ENCODE data around the gene TNNC1.

The TNNC1 gene

DNA sequence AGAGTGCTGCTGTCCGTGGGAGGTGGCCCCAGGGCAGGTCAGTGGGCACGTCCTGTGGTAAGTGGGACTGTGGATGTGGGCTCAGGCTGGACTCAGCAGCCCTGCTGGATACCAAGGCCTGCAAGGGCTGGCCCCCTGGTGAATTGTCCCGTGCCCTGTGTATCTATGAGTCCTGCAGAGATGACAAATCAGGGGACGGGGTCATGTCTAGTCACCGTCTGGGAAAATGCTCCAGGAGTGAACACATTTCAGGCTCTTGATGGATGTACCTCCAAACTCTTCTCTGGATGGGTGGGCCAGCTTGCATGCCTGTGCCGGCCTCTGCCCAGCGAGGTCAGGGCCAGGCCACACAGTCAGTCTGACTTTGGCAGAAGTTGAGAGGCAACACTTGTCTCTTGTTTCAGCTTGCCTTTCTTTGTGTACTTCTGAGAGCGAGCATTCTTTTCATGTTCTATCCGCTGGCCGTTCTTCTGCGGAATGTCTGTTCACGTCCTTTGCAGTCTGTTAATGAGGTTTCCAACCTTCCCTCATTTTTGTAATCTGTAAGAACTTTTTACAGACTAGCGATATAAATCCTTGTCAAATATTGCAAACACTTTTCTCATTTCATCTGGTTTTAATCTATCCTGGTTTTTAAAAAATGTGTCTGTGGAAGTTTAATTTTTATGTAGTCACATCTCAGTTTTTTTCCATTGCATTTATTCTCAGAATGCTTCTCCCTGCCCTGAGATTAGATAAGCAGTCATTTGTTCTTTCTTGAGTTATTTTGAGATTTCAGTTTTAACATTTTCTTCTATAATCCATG lies 29.9 kb upstream of the TNNC1 start:
- DNase-seq: no peak

DNA sequence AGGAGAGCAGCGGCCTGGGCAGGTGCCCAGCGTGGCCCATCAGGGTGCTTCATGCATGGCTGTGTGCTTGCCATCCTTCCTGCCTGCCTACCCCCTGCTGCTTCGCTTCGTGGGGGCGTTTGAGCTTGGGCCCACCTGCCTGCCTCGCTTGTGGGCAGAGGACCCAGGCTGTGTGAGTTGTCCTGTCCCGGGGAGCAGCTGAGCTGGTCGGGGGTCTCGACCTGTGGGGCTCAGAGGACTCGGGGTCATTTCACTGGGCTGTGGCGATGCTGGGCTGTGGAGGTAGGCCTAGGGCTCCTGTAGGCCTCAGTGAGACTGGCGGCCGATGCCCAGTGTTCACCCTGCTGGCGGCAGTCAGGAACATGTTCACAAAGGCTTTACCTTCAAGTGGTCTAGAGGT lies 29.2 kb upstream of the TNNC1 start:
- no peak for DNase-seq

DNA sequence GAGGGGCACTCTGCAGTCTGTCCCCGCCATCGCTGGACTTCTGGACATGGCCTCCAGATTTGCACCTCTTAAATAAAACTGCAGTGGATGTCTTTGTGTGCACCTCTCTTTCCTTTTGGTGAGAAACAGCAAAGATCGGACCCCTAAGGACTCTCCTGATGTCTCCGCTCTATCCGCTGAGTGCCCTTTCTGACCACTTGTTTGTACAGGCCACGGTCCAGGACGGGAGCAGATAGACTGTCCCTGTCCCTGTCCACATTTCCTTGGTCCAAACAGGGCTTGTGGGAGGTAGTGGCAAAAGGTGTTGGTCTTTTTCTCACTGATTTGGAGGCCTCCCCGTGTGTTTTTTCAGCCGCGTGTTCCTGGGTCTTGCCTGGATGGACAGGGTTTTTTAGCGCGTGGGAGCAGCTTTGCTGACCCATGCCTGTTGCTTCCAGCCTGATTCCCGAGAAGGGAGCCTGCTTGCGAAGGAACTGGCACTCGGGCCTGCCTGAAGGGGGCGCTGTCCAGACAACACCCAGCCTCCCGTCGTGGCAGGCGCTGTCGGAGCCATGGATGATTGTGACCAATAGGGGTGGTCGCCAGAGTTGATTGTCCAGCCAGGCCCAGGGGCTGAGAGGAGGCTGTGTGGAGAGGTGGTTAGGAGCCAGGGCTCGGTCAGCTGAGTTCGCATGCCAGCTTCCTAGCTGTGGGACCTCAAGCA lies 28.1 kb upstream of the TNNC1 start:
- no peak for DNase-seq

DNA sequence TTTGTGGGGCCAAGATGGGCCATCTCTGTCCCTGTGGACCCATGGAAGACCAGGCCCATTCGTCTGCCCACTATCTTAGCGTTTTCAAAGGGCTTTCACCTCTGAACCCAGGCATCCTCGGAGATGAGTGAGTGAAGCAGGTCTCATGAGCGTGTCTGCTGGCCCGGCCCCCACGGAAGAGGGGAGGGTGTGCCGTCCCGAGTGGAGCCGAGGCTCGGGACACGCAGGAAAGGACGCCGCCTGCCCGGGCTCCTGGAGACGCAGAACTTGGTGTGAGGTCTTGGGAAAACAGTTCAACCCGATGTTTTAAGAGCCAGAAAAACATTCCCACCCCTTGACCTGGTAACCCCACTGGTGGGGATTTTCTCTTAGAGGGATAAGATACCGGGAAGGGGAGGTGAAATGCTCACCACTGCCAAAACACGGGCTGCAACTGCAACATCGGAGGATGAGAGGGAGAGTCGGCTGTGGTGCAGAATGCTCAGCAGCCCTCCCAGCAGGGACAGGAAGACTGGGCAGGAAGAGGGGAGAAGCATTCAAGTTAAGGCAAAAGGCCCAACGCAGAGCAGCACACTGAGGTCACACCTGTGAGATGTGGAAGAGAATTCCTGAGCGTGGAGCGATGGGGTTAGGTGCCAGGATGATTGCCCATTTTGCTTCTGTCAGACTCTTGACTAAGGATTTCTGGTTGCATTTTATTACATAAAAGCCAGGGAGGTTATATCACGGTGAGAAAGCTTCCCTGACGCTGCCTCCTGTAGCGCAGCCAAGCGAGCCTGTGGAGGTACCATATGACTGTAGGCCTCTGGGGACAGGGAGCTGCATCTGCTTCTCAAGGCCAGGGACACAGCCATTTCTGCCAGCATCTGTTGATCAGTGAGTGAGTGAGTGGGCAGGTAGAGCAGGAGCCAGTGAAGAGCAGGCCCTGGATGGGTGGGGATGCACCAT lies 27.2 kb upstream of the TNNC1 start:
- no peak for DNase-seq

DNA sequence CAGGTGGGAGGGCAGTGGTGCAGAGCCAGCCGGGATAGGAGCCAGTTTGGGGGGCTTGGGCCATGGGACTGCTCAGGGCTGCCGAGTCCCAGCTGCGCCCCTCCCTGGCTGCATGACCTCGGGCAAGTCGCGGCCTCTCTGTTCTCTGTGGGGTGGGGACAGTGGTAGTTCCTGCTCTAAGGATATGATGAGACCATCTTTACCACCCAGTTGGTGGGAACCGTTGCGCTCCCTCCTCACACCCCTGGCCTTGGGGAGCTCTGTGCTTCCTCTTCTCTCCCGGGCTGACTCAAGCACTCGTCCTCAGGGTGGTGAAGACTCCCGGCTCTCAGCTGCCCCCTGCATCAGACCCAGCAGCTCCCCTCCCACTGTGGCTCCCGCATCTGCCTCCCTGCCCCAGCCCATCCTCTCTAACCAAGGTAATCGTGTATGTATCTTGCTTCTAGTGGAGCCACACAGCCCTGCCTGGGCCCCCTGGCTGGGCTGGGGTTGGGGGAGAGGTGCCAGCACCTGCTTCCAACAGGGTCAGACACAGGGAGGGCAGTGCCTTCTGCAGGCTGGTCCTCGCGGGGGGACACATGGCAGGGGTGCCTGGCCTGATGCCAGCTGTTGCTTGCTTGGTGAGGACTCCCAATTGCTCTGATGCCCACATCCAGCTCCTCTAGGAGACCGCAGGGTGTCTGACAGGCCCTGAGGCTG lies 26.2 kb upstream of the TNNC1 start:
- no peak for DNase-seq

DNA sequence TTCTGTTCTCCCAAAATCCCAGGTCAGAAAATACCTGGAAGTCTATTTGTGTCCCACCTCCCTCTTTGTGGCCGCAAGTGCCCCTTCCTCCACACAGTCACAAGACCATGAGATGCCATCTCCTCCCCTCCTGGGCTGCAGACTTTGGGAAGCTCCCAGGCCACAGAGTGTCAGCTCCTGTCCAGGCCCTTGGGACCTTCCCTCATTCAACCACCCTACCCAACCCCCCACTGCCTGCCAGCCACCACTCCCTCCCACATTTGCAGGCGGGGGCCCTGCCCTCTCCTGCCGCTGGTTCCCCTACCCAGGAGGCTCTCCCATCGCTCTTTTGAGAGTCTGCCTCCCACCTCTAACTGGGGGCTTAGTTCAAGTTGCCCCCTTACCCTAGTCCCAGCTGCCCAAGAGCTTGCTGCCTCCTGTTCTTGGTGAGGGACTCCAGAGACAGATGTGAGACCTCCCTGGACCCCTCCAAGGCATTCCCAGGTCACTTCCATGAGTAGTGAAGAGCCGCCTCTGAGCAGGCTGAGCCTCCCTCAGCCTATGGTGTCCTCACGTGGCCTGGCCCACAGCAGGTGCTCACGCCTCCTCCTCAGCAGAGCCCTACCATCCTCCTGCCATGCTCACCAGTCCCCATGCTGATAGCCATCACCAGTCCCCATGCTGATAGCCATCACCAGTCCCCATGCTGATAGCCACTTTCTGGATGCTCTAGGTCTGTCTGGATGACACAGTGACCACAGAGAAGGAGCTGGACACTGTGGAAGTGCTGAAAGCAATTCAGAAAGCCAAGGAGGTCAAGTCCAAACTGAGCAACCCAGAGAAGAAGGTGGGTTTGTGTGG lies 25.4 kb upstream of the TNNC1 start:
- DNase-seq: no peak

DNA sequence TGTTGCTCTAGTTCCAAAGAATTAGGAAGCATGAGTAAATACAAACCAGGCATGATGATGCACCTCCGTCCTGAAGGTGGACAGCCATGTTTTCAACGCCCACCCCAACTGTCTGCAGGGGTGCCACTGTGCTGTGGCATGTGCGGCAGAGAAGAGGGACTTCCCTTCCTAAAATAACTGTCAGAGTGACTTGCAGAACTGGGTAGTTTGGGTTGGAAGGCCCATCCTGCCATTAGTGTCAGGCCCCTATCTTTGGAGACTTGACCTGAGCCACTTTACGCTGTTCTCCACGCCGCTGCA lies 23.9 kb upstream of the TNNC1 start:
- no peak for DNase-seq

DNA sequence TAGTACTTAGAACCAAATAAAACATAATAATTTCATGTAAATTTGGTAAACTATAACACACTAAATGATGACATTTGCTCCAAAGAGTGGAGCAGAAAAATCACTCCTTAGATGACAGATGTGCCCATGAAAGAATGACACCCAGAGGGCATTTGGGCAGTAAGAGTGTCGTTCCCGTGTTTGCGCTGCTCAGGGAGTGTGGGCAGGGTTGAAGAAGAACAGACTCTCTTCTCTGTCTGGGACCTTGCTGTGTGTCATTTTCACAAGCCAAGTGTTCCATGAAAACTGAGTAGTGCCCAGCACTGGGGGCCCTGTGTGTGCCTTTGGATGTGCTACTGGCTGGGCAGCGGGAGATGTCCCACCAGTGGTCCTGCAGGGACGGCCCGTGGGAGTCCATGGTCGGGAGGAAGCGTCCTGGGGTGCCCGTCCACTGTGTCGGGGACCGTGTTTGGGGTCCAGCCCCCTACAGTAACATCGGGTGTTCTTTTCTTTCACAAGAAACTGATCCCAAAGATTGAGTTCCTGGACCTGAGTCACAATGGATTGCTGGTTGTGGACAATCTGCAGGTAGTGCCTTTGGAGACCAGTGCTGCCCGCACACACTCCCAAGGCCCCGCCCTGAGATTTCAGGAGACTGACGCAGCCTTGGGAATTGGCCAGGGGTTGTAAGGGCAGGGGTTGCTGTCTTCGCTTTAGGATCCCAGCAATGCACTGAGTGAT lies 23.4 kb upstream of the TNNC1 start:
- no peak for DNase-seq

DNA sequence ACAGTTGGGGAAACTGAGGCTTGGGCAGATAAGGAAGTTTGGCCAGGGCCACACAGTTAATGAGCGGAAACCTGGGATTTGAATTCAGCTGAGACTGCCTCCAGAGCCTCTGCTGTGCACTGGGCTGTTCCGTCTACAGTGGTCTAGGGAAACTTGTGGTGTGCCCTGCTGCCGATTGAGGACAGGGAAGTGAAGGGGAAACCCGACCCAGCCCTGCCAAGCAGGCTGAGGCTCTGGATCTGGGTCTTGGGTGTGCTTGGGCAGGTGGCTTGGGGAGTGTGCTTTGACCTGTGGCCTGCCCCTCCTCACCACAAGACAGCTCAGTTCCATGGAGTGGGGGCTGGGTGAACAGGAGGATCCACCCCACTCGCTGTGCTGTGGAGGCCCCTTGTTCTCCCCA lies 19.2 kb upstream of the TNNC1 start:
- no peak for DNase-seq

DNA sequence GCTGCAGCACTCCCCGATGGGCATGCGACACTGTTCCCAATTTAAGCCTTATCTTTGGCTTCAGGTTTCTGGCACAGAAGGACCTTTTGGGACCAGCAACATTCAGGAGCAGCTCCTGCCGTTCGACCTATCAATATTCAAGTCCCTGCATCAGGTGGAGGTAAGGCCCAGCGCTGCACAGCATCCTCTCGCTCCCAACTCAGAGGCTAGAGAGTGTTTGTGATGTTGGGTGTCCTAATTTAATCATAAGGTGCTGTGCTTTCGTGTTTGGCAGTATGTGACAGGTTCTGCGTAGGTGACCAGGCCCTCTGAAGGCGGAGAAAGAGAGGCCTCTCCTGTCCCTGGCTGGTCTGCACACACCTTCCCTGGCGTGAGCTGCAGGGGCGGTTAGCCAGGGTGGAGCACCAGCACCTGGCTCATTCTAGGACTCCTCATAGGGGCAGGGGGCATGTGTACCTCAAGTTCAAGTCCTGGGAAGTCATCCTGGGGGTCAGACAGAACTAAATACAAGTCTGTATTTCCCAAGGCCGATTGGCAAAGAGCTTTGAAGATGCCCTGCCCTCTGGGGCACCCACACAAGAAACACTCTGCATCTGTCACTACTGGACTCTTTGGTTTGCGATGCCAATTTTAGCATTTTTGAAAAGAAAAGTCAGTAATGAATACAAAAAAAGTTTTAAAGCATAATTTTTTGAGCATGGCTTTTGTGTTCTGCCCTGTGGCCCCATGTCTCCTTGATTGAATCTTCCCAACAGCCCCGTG lies 18.6 kb upstream of the TNNC1 start:
- no peak for DNase-seq

DNA sequence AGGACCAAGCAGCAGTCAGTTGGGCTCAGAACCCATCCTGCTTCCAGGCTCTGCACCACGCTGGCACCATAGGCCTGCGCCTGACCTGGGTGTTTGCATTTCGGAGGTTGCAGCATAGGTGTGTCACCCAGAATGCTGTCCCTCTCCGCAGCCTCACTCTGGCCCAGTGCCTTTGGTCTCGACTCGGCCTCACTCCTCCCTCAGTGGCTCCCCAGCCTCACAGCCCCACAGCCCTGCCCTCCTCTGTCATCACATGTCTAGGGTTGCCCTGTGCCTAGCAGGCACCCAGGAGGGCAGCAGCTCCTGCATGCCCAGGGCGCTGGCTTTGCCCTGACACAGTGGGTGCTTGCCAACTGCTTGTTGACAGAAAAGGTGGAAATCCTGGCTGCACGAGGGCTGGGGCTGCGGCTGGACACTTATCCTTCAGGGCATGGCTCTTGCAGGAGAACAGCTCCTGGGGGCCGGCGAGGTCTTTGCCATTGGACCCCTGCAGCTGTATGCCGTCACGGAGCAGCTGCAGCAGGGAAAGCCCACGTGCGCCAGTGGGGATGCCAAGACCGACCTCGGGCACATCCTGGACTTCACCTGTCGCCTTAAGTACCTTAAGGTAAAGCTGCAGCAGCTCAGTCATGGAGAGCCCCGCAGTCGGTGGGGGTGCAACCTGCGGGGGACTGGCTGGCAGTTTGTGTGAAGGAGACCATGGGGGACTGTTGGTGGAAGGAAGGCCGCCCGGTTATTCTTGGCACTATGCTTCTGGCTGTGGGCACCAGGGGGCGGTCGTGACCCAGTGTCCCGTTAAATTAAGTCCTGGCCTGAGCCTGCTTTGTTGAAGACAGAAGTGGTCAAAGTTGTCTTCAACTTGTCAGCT lies 17.8 kb upstream of the TNNC1 start:
- no peak for DNase-seq

DNA sequence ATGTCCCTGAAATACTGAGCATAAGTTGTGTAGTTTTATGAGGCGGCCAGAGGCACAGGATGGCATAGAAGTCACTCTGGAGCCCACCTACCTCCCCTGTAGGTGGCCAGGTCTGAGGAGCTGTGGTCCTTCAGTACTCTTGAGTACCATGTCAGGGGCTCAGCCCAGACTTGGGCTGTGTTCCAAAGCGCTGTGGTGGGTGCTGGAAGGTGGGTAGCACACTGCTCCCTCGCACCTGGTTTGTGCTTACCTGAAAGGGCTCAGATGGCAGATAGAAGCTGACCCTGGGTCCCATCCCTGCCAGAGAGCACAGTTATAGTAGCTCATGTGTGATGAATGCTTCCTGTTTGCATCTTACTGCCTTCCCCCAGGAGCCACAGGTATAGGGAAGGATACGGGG lies 17.1 kb upstream of the TNNC1 start:
- DNase-seq: no peak

DNA sequence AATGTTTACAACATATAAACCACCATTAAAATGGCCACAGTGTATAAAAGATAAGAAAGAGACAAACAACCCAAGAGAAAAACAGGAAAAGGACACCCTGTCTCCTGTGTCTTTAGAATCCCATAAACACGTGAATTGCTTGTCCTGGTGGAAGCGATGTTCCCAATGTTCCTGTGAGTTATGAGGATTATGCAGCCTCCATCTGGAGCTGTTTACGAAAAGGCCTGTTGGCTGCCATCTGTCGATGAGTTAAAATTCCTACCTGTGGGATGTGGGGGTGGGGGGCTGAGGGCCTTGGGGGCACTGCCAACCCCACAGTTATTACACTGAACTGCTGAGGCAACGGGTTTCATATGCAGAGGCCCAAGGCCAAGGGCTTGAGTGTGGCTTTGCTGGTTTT lies 15.2 kb upstream of the TNNC1 start:
- DNase-seq: no peak

DNA sequence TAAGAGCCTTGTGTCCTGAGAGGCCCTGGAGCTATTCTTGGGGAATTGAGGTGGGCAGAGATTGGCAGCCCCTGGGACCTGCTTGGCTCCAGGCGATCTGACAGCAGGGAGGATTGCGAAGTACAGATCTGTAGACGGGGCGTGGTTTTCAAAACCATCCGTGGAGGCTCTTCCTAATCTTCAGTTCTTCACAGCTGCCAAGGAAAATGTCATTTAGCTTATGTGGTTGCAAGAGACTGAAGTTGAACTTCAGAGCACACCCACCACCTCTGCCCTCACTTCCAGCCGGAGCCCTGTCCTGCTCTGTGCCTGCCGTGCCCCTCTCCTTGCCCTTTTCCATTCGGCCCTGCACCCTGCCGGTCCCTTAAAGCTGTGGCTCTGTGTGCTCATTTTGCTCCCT lies 14.5 kb upstream of the TNNC1 start:
- DNase-seq: no peak

DNA sequence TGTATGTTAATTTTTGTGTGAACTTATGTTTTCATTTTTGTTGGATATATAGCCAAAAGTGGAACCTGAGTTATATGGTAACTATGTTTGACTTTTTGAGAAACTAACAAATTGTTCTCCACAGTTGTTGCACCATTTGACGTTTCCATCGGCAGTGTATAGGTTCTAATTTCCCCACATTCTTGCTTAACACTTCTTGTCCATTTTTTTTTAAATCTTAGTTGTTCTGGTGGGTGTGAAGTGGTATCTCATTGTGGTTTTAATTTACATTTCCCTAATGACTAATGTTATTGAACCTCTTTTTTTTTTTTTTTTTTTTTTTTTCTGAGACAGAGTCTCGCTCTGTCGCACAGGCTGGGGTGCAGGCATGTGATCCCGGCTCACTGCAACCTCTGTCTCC lies 9.6 kb upstream of the TNNC1 start:
- DNase-seq: no peak

DNA sequence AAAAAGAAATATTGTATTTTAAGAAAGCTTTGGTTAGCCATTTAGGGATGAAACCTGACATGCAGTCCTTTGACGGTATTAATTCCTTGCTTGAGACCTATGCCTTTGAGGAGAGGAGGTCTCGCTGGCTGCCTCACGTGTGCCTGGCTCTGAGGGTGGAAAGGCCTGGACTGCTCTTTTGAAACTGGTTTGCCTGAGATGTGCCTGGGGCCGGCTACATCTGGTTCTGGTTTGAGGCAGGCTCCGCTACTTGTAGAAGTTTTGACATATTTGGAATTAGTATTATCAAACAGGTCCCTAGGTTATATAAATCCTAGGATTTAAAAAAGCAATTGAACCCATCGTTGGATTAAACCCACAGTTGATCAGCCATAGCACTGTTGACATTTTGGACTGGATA lies 8.0 kb upstream of the TNNC1 start:
- no peak for DNase-seq

DNA sequence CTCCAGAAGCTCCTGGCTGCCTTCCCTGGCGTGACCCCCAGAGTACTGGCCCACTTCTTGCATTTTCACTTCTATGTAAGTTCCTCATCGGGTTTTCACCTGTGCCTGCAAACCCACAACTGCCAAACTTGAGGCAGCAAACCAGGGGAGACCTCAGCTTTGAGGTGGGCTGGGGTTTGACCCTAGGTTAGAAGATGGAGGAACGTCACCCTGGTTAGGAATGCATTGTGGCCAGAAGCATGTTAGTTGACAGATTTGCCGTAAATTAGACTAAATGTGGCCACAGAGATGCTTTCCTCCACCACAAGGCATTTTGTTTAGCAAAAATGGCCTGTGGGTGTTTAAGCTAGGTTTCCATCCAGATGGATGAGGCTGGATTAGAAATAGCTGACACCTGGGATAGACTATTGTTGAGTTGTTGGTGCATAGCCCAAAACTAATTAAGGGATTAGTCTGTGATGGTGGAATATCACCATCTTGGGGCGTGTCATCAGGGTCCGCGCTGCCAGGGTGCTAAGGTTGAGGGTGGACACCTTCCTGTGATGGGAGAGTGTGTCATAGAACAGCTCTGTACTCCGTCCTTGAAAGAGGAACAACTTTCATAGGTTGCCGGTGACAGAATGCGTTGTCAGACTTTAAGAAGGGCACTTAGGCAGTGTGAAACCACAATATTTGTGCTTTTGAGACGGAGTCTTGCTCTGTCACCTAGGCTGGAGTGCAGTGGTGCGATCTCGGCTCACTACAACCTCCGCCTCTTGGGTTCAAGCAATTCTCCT lies 5.1 kb upstream of the TNNC1 start:
- no peak for DNase-seq

DNA sequence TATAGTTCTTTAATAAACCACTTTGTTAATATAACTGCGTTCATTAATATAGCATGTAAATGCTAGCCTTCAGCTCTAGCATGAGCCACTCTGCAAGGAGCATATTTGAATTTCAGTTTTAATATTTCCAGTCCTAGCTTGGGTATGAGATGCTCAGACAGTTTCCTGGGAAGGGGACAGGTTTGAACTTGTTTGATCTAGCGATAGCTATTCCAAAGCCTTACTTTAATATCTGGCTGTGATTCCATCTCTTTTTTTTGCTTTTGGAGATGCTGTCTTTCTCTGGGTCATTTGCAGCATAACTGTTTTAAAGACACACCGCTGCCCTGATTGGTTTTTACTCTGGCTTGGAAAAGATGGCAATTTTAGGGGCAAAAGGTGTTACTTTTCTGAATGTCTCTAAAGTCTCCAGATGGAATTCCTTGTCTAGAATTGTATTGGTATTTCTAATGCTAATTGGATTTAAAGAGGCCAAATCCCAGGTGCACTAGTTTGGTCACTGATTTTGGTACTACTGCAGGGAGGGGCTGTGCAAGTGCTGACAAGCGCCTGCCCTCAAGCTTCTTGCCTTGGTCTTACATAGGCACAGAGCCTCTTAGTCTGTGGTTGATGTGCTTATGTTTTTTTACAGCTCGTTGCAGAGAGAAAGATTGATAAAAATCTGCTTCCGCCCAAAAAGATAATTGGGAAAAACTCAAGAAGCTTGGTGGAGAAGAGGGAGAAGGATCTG lies 4.4 kb upstream of the TNNC1 start:
- no peak for DNase-seq

Data from NCI-H510A (cell line).